ENCODE data around the gene MAP2K5.

MAP2K5 gene

GRCh38 chr15:67678993-67679392 is 136.5 kb downstream of the MAP2K5 start:
- no peak for DNase-seq

GRCh38 chr15:67680641-67681040 is 138.1 kb downstream of the MAP2K5 start:
- DNase-seq: no peak

GRCh38 chr15:67685008-67685599 is 142.6 kb downstream of the MAP2K5 start:
- peak in 1 of 6 experiments; percentile 7 for DNase-seq

GRCh38 chr15:67685716-67686115 is 143.2 kb downstream of the MAP2K5 start:
- DNase-seq: no peak

- no peak for DNase-seq
Observed at GRCh38 chr15:67690936-67691335, 148.4 kb downstream of the MAP2K5 start.

- no peak for DNase-seq
Observed at GRCh38 chr15:67691450-67691849, 148.9 kb downstream of the MAP2K5 start.

GRCh38 chr15:67692573-67692972 is 150.1 kb downstream of the MAP2K5 start:
- no peak for DNase-seq

- DNase-seq: no peak
Observed at GRCh38 chr15:67696087-67696486, 153.6 kb downstream of the MAP2K5 start.

- DNase-seq: no peak
Observed at GRCh38 chr15:67700023-67700422, 157.5 kb downstream of the MAP2K5 start.

- no peak for DNase-seq
Observed at GRCh38 chr15:67701669-67702068, 159.2 kb downstream of the MAP2K5 start.

GRCh38 chr15:67707520-67708283 is 165.2 kb downstream of the MAP2K5 start:
- no peak for DNase-seq

- DNase-seq: no peak
Observed at GRCh38 chr15:67708500-67708899, 166.0 kb downstream of the MAP2K5 start.

GRCh38 chr15:67715170-67715569 is 172.7 kb downstream of the MAP2K5 start:
- DNase-seq: no peak

GRCh38 chr15:67716171-67716570 is 173.7 kb downstream of the MAP2K5 start:
- DNase-seq: no peak

- no peak for DNase-seq
Observed at GRCh38 chr15:67717776-67718175, 175.3 kb downstream of the MAP2K5 start.

GRCh38 chr15:67719330-67719959 is 176.9 kb downstream of the MAP2K5 start:
- no peak for DNase-seq

- no peak for DNase-seq
Observed at GRCh38 chr15:67720556-67721175, 178.2 kb downstream of the MAP2K5 start.

GRCh38 chr15:67722030-67722817 is 179.7 kb downstream of the MAP2K5 start:
- no peak for DNase-seq

GRCh38 chr15:67723294-67724024 is 181.0 kb downstream of the MAP2K5 start:
- no peak for DNase-seq

- DNase-seq: peak in 1 of 6 experiments; percentile 9
Observed at GRCh38 chr15:67724691-67725375, 182.3 kb downstream of the MAP2K5 start.

GRCh38 chr15:67730135-67730534 is 187.6 kb downstream of the MAP2K5 start:
- no peak for DNase-seq

Data from stimulated activated naive CD4-positive, alpha-beta T cell (primary cell).